Psoas muscle (tissue), 8 donors: ENCODE measurements around the gene FAM3A. TPM values are rescaled to one million over a fixed set of nuclear protein-coding genes. Genes with fewer than 3 reads are reported as not detected.

Experiments used
- ATAC-seq, 4 donors: fragments of 200-7000 bp; cut with Tn5 transposase; one replicate each; pipeline ENCODE4 v1.9.1; 2020; ENCODE audit warnings: moderate library complexity in 3 of 4, mild to moderate bottlenecking in 2 of 4
- DNase-seq, 2 donors: peaks; one replicate each; pipeline ENCODE4 v3.0.0-alpha.2; 2020
- H3K27ac ChIP-seq: fragments of 200-600 bp; one replicate; pipeline ENCODE4 v1.8.0; 2022
- H3K27me3 ChIP-seq, 3 donors: fragments of 200-600 bp in 1 of 3; one replicate each; pipeline versions ENCODE4 v1.6.1 to v1.8.0; 2013 to 2022; ENCODE audit warnings: low read length in 2 of 3, mild to moderate bottlenecking in 2 of 3, moderate library complexity in 1 of 3; ENCODE audit not compliant: insufficient read depth in 3 of 3
- H3K36me3 ChIP-seq, 2 donors: fragments of 200-600 bp in 1 of 2; one replicate each; pipeline versions ENCODE4 v1.6.1 to v1.8.0; 2013 to 2022; ENCODE audit warnings: low read depth in 1 of 2, mild to moderate bottlenecking in 1 of 2, moderate library complexity in 1 of 2; ENCODE audit not compliant: insufficient read depth in 1 of 2
- H3K4me1 ChIP-seq: fragments of 200-600 bp; one replicate; pipeline ENCODE4 v1.8.0; 2022
- H3K4me3 ChIP-seq: fragments of 200-600 bp; one replicate; pipeline ENCODE4 v1.8.0; 2022; ENCODE audit warnings: mild to moderate bottlenecking
- H3K9me3 ChIP-seq: fragments of 200-600 bp; one replicate; pipeline ENCODE4 v1.8.0; 2022
- CTCF ChIP-seq: fragments of 200-600 bp; IDR thresholded peaks from one replicate; pipeline ENCODE4 v1.8.0; 2022; ENCODE audit warnings: antibody characterized with exemption
- WGBS, 3 donors: extraction: QIAGEN DNeasy Blood & Tissue Kit; methylation state at CpG; one replicate each; pipeline versions ENCODE4 v1.1.6 to v1.1.7; 2013; 5-methylcytosine and 5-hydroxymethylcytosine counted together
- intact Hi-C, 2 donors: fragments of 100-400 bp; cut with DNase I; formaldehyde crosslinking; loops; one replicate each; pipeline versions ENCODE4 v1.11.0 to v1.14.2; 2022
- polyA plus RNA-seq, 3 donors: library from polyadenylated mRNA; stranded (reverse); fragments of 200-250 nt; gene quantifications; one replicate each; pipeline ENCODE4 v1.2.3, GENCODE V29; 2013
- total RNA-seq, 4 donors: library from RNA; stranded (reverse); fragmentation: NEBNext Ultra II Directional in 2 of 4; extraction: Animal tissue kit (Norgen Biotek cat#: 25700) in 2 of 4; gene quantifications; one replicate each; pipeline versions ENCODE4 v1.2.1 to v1.2.4, GENCODE V29; 2021 to 2023
- donor health status: healthy with polysubstance abuse.
- donor health status: DM: no; HTN: no; CAD: no; lungs with moderate emphysema.
- donor health status: Bipolar disorder and iron deficiency.
- donor health status: healthy.
- donor health status: DM: yes; HTN: yes; CAD: no.
- donor health status: DM: no; HTN: no; CAD: no.
- donor health status: DM: no; HTN: no; CAD: no.
- donor health status: DM: yes; HTN: yes; CAD: no.

Gene FAM3A
- total and polyA plus RNA-seq, 7 donors: 29.7 to 40.4 (median 34.8) TPM

GRCh38 chrX:154486052-154486395 lies 30.0 kb downstream of the FAM3A start:
- Histone ChIP-seq H3K4me1 (peaks cover 10% of the 10 kb centered on the region), H3K4me3 (peak overlapping the region; percentile 74), H3K9me3 (no peaks in the 10 kb centered on the region), H3K27me3 (no peaks in the 10 kb centered on the region), H3K36me3 (peaks cover 2 to 11% of the 10 kb centered on the region in 2 donors), H3K27ac (peak overlapping the region; percentile 89)
- ATAC-seq (peak in 2 of 4 donors; percentile 1 to 13), DNase-seq (peak; percentile 54 to 75)
- 0 to 40% (median 1%) methylated on average over 18 to 35 of the region's 35 CpGs for WGBS, 3 donors
- intact Hi-C loops: no loop called here
- no peak for TF ChIP-seq CTCF

- Histone ChIP-seq H3K9me3 (no peaks in the 10 kb centered on the region), H3K36me3 (peaks cover 2 to 11% of the 10 kb centered on the region in 2 donors), H3K27me3 (no peaks in the 10 kb centered on the region), H3K4me1 (peaks cover 10% of the 10 kb centered on the region), H3K4me3 (peak overlapping the region; percentile 74), H3K27ac (peak overlapping the region; percentile 89)
- 20 to 55% (median 53%) methylated on average over 17 to 35 of the region's 35 CpGs for WGBS, 3 donors
- ATAC-seq (peak in 3 of 4 donors; percentile 12 to 34 (median 24)), DNase-seq (no peak)
- intact Hi-C loops: no loop called here
- TF ChIP-seq CTCF: no peak
These were observed 30.6 kb downstream of the FAM3A start for GRCh38 chrX:154485150-154486051.

- Histone ChIP-seq H3K9me3 (no peaks in the 10 kb centered on the region), H3K27me3 (no peaks in the 10 kb centered on the region), H3K36me3 (peaks cover 2 to 11% of the 10 kb centered on the region in 2 donors), H3K4me1 (peaks cover 10% of the 10 kb centered on the region), H3K4me3 (peak overlapping the region; percentile 74), H3K27ac (peak overlapping the region; percentile 89)
- no peak for TF ChIP-seq CTCF
- peak; percentile 45 to 70 (median 58) for ATAC-seq
- WGBS, 3 donors: 56 to 67% (median 61%) methylated on average over 13 to 16 of the region's 16 CpGs
- intact Hi-C loops: no loop called here
- no peak for DNase-seq
These were observed 31.5 kb downstream of the FAM3A start for GRCh38 chrX:154484255-154485149.

- no peak for ATAC-seq
- Histone ChIP-seq H3K4me1 (peaks cover 10% of the 10 kb centered on the region), H3K4me3 (no peak overlapping the region), H3K9me3 (no peaks in the 10 kb centered on the region), H3K27me3 (no peaks in the 10 kb centered on the region), H3K36me3 (peaks cover 2 to 11% of the 10 kb centered on the region in 2 donors), H3K27ac (peak overlapping the region; percentile 89)
- WGBS, 3 donors: 68 to 88% (median 77%) methylated on average over 6 to 7 of the region's 7 CpGs
- TF ChIP-seq CTCF: no peak
- no peak for DNase-seq
- intact Hi-C loops: no loop called here
These were observed 32.7 kb downstream of the FAM3A start for GRCh38 chrX:154483325-154483724.
